ENCODE data around the gene COA7. TPM values are rescaled to one million over a fixed set of nuclear protein-coding genes. Genes with fewer than 3 reads are reported as not detected.

Gene COA7
- total RNA-seq, 1 donor from 2014 or later = 14.8 TPM

GRCh38 chr1:52670604-52671003 is 27.5 kb downstream of the COA7 start:
- no peak for TF ChIP-seq CTCF (conservative IDR thresholded peaks at IDR 0.05; ENCODE audit: low read depth, low read length)
- no peak for DNase-seq (ENCODE audit: low read depth)
- no peak overlapping the region for H3K4me3 ChIP-seq (ENCODE audit: low read depth, low read length)

GRCh38 chr1:52669696-52670095 is 28.5 kb downstream of the COA7 start:
- TF ChIP-seq CTCF (conservative IDR thresholded peaks at IDR 0.05; ENCODE audit: low read depth, low read length) = no peak
- no peak for DNase-seq (ENCODE audit: low read depth)

GRCh38 chr1:52668711-52669110 is 29.4 kb downstream of the COA7 start:
- TF ChIP-seq CTCF (conservative IDR thresholded peaks at IDR 0.05; ENCODE audit: low read depth, low read length) = no peak
- no peak for DNase-seq (ENCODE audit: low read depth)
- H3K4me3 ChIP-seq (ENCODE audit: low read depth, low read length) = no peak overlapping the region

More at GRCh38 chr1:52669696-52670095, 28.5 kb downstream of the COA7 start:
- no peak overlapping the region for H3K4me3 ChIP-seq (ENCODE audit: low read depth, low read length)

GRCh38 chr1:52667984-52668383 is 30.2 kb downstream of the COA7 start:
- no peak for DNase-seq (ENCODE audit: low read depth)
- no peak overlapping the region for H3K4me3 ChIP-seq (ENCODE audit: low read depth, low read length)
- TF ChIP-seq CTCF (conservative IDR thresholded peaks at IDR 0.05; ENCODE audit: low read depth, low read length) = no peak

- TF ChIP-seq CTCF (conservative IDR thresholded peaks at IDR 0.05; ENCODE audit: low read depth, low read length) = no peak
- no peak overlapping the region for H3K4me3 ChIP-seq (ENCODE audit: low read depth, low read length)
- DNase-seq (ENCODE audit: low read depth) = no peak
Observed at GRCh38 chr1:52667290-52667689, 30.9 kb downstream of the COA7 start.

- no peak for DNase-seq (ENCODE audit: low read depth)
- no peak overlapping the region for H3K4me3 ChIP-seq (ENCODE audit: low read depth, low read length)
- no peak for TF ChIP-seq CTCF (conservative IDR thresholded peaks at IDR 0.05; ENCODE audit: low read depth, low read length)
Observed at GRCh38 chr1:52665006-52665941, 32.9 kb downstream of the COA7 start.

GRCh38 chr1:52663716-52664115 is 34.4 kb downstream of the COA7 start:
- H3K4me3 ChIP-seq (ENCODE audit: low read depth, low read length) = no peak overlapping the region
- DNase-seq (ENCODE audit: low read depth) = no peak
- no peak for TF ChIP-seq CTCF (conservative IDR thresholded peaks at IDR 0.05; ENCODE audit: low read depth, low read length)

Data from epithelial cell of proximal tubule (primary cell).